ENCODE data around the gene RBM24. TPM values are rescaled to one million over a fixed set of nuclear protein-coding genes. Genes with fewer than 3 reads are reported as not detected.
"Not testable (repeated sequence)": the region's sequence is repeated elsewhere in the genome, so short reads cannot be mapped to it uniquely, and the experiment has no call there.

The RBM24 gene
- total RNA-seq, 4 donors from 2014 or later: 0.21 to 3.1 (median 0.76) TPM

DNA sequence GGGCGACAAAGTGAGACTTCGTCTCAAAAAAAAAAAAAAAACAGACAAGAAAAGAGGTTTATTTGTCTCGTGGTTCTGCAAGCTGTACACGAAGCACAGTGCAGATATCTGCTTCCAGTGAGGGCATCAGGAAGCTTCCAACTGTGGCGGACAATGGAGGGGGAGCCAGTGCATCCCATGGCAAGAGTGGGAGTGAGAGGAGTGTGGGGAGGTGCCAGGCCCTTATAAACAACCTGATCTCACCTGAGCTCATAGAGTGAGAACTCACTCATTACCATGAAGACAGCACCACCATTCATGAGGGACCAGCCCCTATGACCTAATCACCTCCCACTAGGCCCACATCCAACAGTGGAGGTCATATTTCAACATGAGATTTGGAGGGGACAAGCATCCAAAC lies 19.5 kb downstream of the RBM24 start:
- DNase-seq (ENCODE audit: low spot score in 2 of 2): no peak
- no peaks in the 10 kb centered on the region for H3K27me3 ChIP-seq
- H3K9me3 ChIP-seq: no peaks in the 10 kb centered on the region
- H3K27ac ChIP-seq: no peak overlapping the region
- 92% methylated on average over 5 of the region's 5 CpGs for WGBS
- H3K36me3 ChIP-seq: no peaks in the 10 kb centered on the region
- TF ChIP-seq EP300 (IDR thresholded peaks at IDR 0.05) (no peak), POLR2A (IDR thresholded peaks at IDR 0.05) (no peak), POLR2AphosphoS5 (IDR thresholded peaks at IDR 0.05) (no peak)
- TF ChIP-seq, protein P1, sequence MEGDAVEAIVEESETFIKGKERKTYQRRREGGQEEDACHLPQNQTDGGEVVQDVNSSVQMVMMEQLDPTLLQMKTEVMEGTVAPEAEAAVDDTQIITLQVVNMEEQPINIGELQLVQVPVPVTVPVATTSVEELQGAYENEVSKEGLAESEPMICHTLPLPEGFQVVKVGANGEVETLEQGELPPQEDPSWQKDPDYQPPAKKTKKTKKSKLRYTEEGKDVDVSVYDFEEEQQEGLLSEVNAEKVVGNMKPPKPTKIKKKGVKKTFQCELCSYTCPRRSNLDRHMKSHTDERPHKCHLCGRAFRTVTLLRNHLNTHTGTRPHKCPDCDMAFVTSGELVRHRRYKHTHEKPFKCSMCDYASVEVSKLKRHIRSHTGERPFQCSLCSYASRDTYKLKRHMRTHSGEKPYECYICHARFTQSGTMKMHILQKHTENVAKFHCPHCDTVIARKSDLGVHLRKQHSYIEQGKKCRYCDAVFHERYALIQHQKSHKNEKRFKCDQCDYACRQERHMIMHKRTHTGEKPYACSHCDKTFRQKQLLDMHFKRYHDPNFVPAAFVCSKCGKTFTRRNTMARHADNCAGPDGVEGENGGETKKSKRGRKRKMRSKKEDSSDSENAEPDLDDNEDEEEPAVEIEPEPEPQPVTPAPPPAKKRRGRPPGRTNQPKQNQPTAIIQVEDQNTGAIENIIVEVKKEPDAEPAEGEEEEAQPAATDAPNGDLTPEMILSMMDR (IDR thresholded peaks at IDR 0.05): no peak
- H3K4me3 ChIP-seq: no peak overlapping the region
- H3K4me1 ChIP-seq: no peaks in the 10 kb centered on the region

DNA sequence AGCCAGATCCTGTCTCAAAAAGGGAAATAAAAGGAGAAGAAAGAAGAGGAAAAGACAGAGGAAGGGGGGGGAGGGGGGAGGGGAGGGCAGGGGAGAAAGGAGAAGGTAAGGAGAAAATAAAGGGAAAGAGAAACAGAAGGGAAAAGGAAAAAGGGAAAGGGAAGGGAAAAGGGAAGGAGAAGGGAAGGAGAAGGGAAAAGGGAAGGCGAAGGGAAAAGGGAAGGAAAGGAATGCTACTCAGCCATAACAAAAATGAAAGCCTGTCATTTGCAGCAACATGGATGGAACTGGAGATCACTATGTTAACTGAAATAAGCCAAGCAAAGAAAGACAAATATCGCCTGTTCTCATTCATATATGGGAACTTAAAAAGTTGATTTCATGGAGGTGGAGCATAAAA lies 22.3 kb downstream of the RBM24 start:
- WGBS: 93% methylated on average over 2 of the region's 2 CpGs
- H3K4me3 ChIP-seq: no peak overlapping the region
- TF ChIP-seq, protein P1 (IDR thresholded peaks at IDR 0.05): no peak
- TF ChIP-seq EP300 (IDR thresholded peaks at IDR 0.05): no peak
- TF ChIP-seq POLR2A (IDR thresholded peaks at IDR 0.05): no peak
- TF ChIP-seq POLR2AphosphoS5 (IDR thresholded peaks at IDR 0.05): no peak

DNA sequence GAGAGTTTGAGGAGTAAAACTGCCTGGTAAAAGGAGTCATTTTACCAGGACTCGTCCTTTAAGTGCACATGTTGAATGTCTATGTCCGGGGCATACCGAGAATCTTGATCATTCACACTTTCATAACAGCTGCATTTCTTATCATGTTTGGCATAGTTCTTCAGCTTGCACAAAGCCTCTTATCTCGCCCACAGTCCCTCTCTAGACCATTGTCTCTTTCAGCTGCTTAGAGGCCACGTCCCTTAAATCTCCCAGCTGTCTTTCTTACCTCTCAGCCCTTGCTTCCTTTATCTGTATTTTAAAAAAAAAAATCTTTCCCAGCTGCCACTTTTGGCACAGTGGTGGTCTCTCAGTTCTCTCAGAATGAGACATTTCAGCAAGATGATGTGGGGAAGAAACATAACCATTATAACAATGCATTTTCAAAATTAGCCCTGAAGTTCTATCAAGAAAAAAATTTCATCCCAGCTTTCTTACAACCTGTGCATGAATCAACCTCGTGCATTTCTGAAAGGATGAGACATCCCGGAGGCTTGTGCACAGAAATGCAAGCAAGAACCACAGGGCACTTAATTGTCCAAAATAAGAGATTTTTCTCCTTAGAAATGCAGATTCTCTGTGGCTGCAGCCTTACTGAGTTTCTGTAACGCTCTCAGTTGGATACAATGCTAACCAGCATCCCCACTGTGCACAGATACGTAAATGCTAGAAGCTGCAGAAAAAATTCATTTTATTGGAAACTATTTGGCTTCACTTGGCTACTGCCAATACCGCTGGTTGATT lies 24.2 kb downstream of the RBM24 start:
- no peak for DNase-seq (ENCODE audit: low spot score in 2 of 2)
- H3K36me3 ChIP-seq: no peaks in the 10 kb centered on the region
- WGBS: 51% methylated on average over 10 of the region's 10 CpGs
- no peaks in the 10 kb centered on the region for H3K4me1 ChIP-seq
- no peaks in the 10 kb centered on the region for H3K27me3 ChIP-seq
- H3K4me3 ChIP-seq: no peak overlapping the region
- H3K27ac ChIP-seq: no peak overlapping the region
- no peak for TF ChIP-seq POLR2A (IDR thresholded peaks at IDR 0.05)
- TF ChIP-seq, protein P1 (IDR thresholded peaks at IDR 0.05): no peak
- no peak for TF ChIP-seq EP300 (IDR thresholded peaks at IDR 0.05)
- TF ChIP-seq POLR2AphosphoS5 (IDR thresholded peaks at IDR 0.05): no peak
- no peaks in the 10 kb centered on the region for H3K9me3 ChIP-seq

More for the DNA sequence above, 22.3 kb downstream of the RBM24 start:
- Histone ChIP-seq H3K27me3 (no peaks in the 10 kb centered on the region), H3K27ac (no peak overlapping the region), H3K36me3 (no peaks in the 10 kb centered on the region), H3K9me3 (no peaks in the 10 kb centered on the region), H3K4me1 (no peaks in the 10 kb centered on the region)
- no peak for DNase-seq (ENCODE audit: low spot score in 2 of 2)

DNA sequence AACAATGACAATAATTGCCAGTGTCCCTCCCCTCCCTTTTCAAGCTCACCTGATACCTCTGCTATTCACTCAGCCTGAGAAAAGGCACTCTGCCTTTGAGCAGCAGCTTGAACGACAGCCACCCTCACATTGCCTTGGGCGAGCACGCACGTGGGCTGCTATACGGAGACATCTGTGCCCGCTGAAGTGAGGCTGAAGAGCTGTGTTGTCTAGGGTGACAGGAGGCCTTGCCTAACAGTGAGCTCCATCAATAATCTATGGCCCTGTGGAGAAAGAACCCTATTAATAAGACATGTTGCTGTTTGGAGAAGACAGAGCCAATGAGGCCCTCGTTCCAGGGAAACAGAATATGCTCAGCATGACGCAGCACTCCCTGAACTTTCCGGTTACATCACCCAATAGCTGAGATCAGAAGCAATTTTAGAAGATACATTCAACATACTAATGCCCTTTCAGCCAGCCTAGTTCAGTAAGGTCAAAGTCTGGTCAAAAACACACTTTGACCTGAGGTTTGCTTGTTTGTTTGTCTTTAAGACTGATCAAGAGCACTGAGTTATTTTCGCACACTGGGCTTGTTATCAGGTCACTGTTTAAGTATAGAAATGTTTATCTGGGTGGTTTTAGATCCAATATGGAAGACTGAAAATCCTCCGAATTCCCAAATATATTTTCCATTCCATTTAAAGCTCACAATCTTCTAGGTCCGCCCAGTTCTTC lies 30.6 kb downstream of the RBM24 start:
- Histone ChIP-seq H3K36me3 (no peaks in the 10 kb centered on the region), H3K27me3 (no peaks in the 10 kb centered on the region), H3K4me3 (no peak overlapping the region), H3K9me3 (no peaks in the 10 kb centered on the region), H3K4me1 (no peaks in the 10 kb centered on the region), H3K27ac (no peak overlapping the region)
- no peak for DNase-seq (ENCODE audit: low spot score in 2 of 2)
- no peak for TF ChIP-seq POLR2A (IDR thresholded peaks at IDR 0.05)
- TF ChIP-seq POLR2AphosphoS5 (IDR thresholded peaks at IDR 0.05): no peak
- 67% methylated on average over 12 of the region's 12 CpGs for WGBS

DNA sequence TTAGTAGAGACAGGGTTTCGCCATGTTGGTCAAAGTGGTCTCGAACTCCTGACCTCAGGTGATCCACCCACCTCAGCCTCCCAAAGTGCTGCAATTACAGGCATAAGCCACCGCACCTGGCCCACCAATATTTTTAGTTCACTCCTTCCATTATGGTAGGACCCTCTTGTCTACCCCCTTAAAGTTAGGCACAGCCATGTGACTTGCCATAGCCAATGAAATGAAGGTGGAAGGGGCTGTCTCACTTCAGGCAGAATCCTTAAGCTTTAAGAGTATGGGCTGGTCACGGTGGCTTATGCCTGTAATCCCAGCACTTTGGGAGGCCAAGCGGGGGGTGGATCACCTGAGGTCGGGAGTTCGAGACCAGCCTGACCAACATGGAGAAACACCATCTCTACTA lies 32.1 kb downstream of the RBM24 start:
- not testable (repeated sequence) for H3K9me3 ChIP-seq; DNase-seq (ENCODE audit: low spot score in 2 of 2); H3K27ac ChIP-seq; H3K36me3 ChIP-seq; H3K4me1 ChIP-seq; H3K27me3 ChIP-seq; H3K4me3 ChIP-seq
- WGBS: 99% methylated on average over 7 of the region's 7 CpGs

DNA sequence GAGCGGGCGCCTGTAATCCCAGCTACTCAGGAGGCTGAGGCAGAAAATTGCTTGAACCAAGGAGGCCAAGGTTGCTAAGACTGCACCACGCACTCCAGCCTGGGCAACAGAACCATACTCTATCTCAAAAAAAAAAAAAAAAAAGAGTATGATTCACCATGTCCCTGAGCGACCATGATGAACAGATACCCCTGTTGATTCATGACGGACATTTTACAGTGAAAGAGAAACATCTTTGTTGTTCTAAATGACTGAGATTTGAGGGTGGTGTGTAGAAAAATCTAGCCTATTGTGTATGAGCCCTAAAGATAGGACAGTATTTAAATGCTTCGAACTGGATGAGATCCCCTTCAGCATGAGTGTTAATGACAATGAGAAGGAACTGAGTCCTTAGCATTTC lies 32.8 kb downstream of the RBM24 start:
- Histone ChIP-seq H3K27ac (no peak overlapping the region), H3K9me3 (no peaks in the 10 kb centered on the region), H3K4me3 (no peak overlapping the region), H3K27me3 (no peaks in the 10 kb centered on the region), H3K4me1 (no peaks in the 10 kb centered on the region), H3K36me3 (no peaks in the 10 kb centered on the region)
- DNase-seq (ENCODE audit: low spot score in 2 of 2): no peak
- TF ChIP-seq POLR2AphosphoS5 (IDR thresholded peaks at IDR 0.05) (no peak), EP300 (IDR thresholded peaks at IDR 0.05) (no peak), POLR2A (IDR thresholded peaks at IDR 0.05) (no peak)
- TF ChIP-seq, protein P1 (IDR thresholded peaks at IDR 0.05): no peak
- 90% methylated on average over 6 of the region's 6 CpGs for WGBS

Measured in suprapubic skin (tissue), 4 donors.